Endodermal cell (in vitro differentiated cells): Measurements from ENCODE around the gene CHCHD10. TPM values are rescaled to one million over a fixed set of nuclear protein-coding genes. Genes with fewer than 3 reads are reported as not detected.
A peak's percentile ranks its signal among the peaks of the same experiment; 100 is the strongest.

Experiments used
- DNase-seq: peaks from one replicate; pipeline ENCODE4 v3.0.0-alpha.2; 2017
- H3K27ac ChIP-seq: 2 replicates; pipeline ENCODE4 v1.5.1; 2013; ENCODE audit warnings: mild to moderate bottlenecking, low read depth, low read length, moderate library complexity
- H3K27me3 ChIP-seq: 2 replicates; pipeline ENCODE4 v1.6.1; 2013; ENCODE audit warnings: mild to moderate bottlenecking, low read length, moderate library complexity; ENCODE audit not compliant: insufficient read depth, control insufficient read depth, poor library complexity, severe bottlenecking
- H3K36me3 ChIP-seq: 2 replicates; pipeline ENCODE4 v1.7.0; 2013; ENCODE audit warnings: mild to moderate bottlenecking, low read length, moderate library complexity; ENCODE audit not compliant: control insufficient read depth, insufficient read depth
- H3K4me1 ChIP-seq: one replicate; pipeline ENCODE4 v1.7.0; 2013; ENCODE audit warnings: low read length; ENCODE audit not compliant: control insufficient read depth, insufficient read depth
- H3K4me3 ChIP-seq: 2 replicates; pipeline ENCODE4 v1.5.1; 2013; ENCODE audit warnings: mild to moderate bottlenecking, low read length, moderate library complexity
- H3K9ac ChIP-seq: 2 replicates; pipeline ENCODE4 v1.6.1; 2013; ENCODE audit warnings: mild to moderate bottlenecking, low read length, moderate library complexity; ENCODE audit not compliant: poor library complexity, severe bottlenecking; ENCODE audit errors: extremely low read depth
- H3K9me3 ChIP-seq: 2 replicates; pipeline ENCODE4 v1.6.1; 2013; ENCODE audit warnings: mild to moderate bottlenecking, low read length, moderate library complexity; ENCODE audit not compliant: control insufficient read depth
- H3K27ac Mint-ChIP-seq: 2 replicates; pipeline ENCODE4 v1.8.0; 2020; ENCODE audit warnings: mixed read lengths
- H3K27me3 Mint-ChIP-seq: 2 replicates; pipeline ENCODE4 v1.8.0; 2021; ENCODE audit warnings: mild to moderate bottlenecking, mixed read lengths; ENCODE audit not compliant: insufficient read depth
- H3K36me3 Mint-ChIP-seq: 2 replicates; pipeline ENCODE4 v1.8.0; 2020; ENCODE audit warnings: low read depth, mixed read lengths
- H3K4me1 Mint-ChIP-seq: 2 replicates; pipeline ENCODE4 v1.8.0; 2020; ENCODE audit warnings: mixed read lengths
- H3K4me3 Mint-ChIP-seq: 2 replicates; pipeline ENCODE4 v1.8.0; 2020; ENCODE audit warnings: mild to moderate bottlenecking, moderate library complexity, mixed read lengths
- H3K9me3 Mint-ChIP-seq: 2 replicates; pipeline ENCODE4 v1.8.0; 2020; ENCODE audit warnings: mild to moderate bottlenecking, mixed read lengths
- WGBS, 2 experiments: methylation state at CpG; one replicate each; pipeline versions ENCODE4 v1.1.5 to v1.1.7; 2013; ENCODE audit warnings: missing lambda C conversion rate in 2 of 2, mixed read lengths in 1 of 2; ENCODE audit not compliant: insufficient coverage in 1 of 2, insufficient read length in 1 of 2; 5-methylcytosine and 5-hydroxymethylcytosine counted together
- total RNA-seq, 2 donors: library from RNA; stranded (reverse); fragmentation: NEBNext Ultra II Directional in 1 of 2; extraction: Animal tissue kit (Norgen Biotek cat#: 25700) in 1 of 2; gene quantifications; 2 replicates in 1 of 2; 3 replicates in 1 of 2; pipeline ENCODE4 v1.2.1, GENCODE V29; 2021
- TF ChIP-seq, protein P1 (sequence below): fragments of 200-600 bp; sonication (generic); conservative IDR thresholded peaks from 2 replicates; pipeline ENCODE4 v1.5.0; 2021; ENCODE audit warnings: antibody characterized with exemption, mild to moderate bottlenecking

Gene CHCHD10
- total RNA-seq, 2 donors from 2014 or later, result 76.1 to 103 TPM

DNA sequence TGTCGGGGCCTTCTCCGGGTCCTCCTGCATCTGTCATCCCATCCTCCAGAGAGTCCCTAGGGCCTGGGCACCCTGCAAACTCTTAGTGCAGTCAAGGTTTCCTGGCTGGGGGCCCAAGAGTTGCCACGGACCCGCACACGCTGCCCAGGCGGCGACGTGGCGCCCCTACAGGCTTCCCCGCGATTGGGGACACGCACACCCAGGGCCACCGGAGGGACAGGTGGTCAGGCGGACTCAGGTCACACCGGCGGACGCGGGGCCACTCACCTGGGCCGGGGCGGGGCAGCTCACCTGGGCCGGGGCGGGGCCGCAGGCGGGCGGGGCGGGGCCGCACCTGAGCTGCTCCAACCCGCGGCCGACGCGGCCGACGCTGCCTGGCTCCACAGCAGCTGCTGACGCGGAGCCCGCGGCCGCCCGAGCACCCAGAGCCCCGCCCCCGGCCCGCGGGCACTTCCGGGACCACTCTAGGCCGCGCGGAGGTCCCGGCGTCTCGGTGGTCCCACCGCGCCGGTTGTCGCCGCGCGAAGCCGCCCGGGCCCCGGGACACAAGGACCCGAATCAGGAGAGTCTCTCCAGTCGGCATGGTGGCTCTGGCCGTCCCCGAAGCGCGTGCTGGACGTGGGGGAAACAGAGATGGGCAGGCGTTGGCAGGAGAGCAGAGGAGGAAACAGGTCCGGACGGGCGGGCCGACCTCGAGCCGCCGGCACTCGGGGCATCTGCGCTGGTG is 16.9 kb downstream of the CHCHD10 start, which contains the start of gene ZNF70:
Gene ZNF70 (minus strand): TSS at position 399 of the 727 bp plus-strand sequence. CDS start 5,972 bp downstream, outside the sequence.
- Histone ChIP-seq H3K36me3 (no peaks in the 10 kb centered on the region), H3K4me1 (no peaks in the 10 kb centered on the region), H3K9ac (peak within 1 kb of the TSS; percentile 80), H3K27me3 (no peaks in the 10 kb centered on the region), H3K4me3 (peak within 1 kb of the TSS; percentile 93), H3K27ac (peak within 1 kb of the TSS; percentile 83), H3K9me3 (no peaks in the 10 kb centered on the region)
- no peaks in the 10 kb centered on the region for H3K9me3 Mint-ChIP-seq
- DNase-seq, result peak; percentile 96
- no peaks in the 10 kb centered on the region for H3K27me3 Mint-ChIP-seq
- WGBS, 2 experiments, result 0 to 3% methylated on average over 10 to 78 of the region's 78 CpGs
- H3K4me1 Mint-ChIP-seq, result peaks cover 10% of the 10 kb centered on the region
- TF ChIP-seq, protein P1, sequence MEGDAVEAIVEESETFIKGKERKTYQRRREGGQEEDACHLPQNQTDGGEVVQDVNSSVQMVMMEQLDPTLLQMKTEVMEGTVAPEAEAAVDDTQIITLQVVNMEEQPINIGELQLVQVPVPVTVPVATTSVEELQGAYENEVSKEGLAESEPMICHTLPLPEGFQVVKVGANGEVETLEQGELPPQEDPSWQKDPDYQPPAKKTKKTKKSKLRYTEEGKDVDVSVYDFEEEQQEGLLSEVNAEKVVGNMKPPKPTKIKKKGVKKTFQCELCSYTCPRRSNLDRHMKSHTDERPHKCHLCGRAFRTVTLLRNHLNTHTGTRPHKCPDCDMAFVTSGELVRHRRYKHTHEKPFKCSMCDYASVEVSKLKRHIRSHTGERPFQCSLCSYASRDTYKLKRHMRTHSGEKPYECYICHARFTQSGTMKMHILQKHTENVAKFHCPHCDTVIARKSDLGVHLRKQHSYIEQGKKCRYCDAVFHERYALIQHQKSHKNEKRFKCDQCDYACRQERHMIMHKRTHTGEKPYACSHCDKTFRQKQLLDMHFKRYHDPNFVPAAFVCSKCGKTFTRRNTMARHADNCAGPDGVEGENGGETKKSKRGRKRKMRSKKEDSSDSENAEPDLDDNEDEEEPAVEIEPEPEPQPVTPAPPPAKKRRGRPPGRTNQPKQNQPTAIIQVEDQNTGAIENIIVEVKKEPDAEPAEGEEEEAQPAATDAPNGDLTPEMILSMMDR, result peak; percentile 17
- peak within 1 kb of the TSS; percentile 91 for H3K27ac Mint-ChIP-seq
- peaks cover 5% of the 10 kb centered on the region for H3K36me3 Mint-ChIP-seq
- peak within 1 kb of the TSS; percentile 65 for H3K4me3 Mint-ChIP-seq

DNA sequence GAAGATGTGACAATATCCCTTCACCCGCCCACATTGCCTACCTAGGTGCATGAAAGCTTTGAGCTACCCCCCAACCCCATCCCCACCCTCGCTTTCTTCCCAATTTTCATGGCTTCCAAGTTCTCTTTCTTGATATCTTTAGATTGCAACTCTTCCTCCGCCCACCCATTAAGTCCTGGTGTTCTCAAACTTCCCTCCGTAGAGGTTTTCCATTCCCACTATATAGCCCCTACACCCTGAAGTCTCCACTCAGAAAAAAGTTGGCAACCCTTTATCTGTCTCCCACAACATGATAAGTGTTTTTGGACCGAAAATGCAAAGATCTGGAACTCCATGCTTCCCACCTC is 17.4 kb downstream of the CHCHD10 start:
- H3K9me3 ChIP-seq, result no peaks in the 10 kb centered on the region
- peak overlapping the region; percentile 55 for H3K9ac ChIP-seq
- peaks cover 10% of the 10 kb centered on the region for H3K4me1 Mint-ChIP-seq
- H3K27me3 Mint-ChIP-seq, result no peaks in the 10 kb centered on the region
- peak overlapping the region; percentile 65 for H3K4me3 Mint-ChIP-seq
- H3K27ac Mint-ChIP-seq, result peak overlapping the region; percentile 72
- peaks cover 11% of the 10 kb centered on the region for H3K36me3 Mint-ChIP-seq
- no peak for DNase-seq
- H3K4me1 ChIP-seq, result no peaks in the 10 kb centered on the region
- H3K27ac ChIP-seq, result no peak overlapping the region
- no peaks in the 10 kb centered on the region for H3K36me3 ChIP-seq
- H3K9me3 Mint-ChIP-seq, result no peaks in the 10 kb centered on the region
- 52 to 60% methylated on average over 5 of the region's 5 CpGs for WGBS, 2 experiments
- TF ChIP-seq, protein P1, result no peak
- H3K4me3 ChIP-seq, result peak overlapping the region; percentile 93
- no peaks in the 10 kb centered on the region for H3K27me3 ChIP-seq

DNA sequence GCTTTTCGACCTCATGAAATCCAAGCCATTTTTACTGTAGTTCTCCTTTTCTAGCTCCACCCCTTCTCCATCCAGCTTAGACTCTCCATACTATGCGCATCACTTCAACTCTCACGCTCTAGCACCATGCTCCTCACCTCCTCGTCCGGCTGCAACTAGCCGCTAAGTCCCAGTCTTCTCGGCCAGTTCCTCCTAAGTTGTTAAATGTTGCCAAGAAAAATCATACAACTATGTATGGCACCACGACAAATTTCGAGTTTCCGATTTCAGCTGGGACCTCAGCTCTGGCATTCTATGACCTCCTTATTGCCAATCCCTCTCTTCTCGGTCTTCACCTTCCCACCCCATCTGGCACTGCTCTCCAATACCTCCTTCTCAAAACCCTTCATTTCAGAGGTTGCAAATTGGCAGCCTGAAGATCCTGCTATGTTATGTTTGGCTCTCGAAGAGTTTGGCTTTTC is 17.9 kb downstream of the CHCHD10 start:
- Mint-ChIP-seq H3K9me3 (peaks cover 4% of the 10 kb centered on the region), H3K4me3 (peak overlapping the region; percentile 65), H3K4me1 (peaks cover 10% of the 10 kb centered on the region), H3K36me3 (peaks cover 15% of the 10 kb centered on the region), H3K27ac (no peak overlapping the region), H3K27me3 (no peaks in the 10 kb centered on the region)
- WGBS, 2 experiments, result 94 to 97% methylated on average over 12 of the region's 12 CpGs
- no peak overlapping the region for H3K27ac ChIP-seq
- H3K4me1 ChIP-seq, result no peaks in the 10 kb centered on the region
- peaks cover 4% of the 10 kb centered on the region for H3K36me3 ChIP-seq
- no peaks in the 10 kb centered on the region for H3K9me3 ChIP-seq
- no peak overlapping the region for H3K9ac ChIP-seq
- TF ChIP-seq, protein P1, result no peak
- H3K4me3 ChIP-seq, result peak overlapping the region; percentile 93
- no peaks in the 10 kb centered on the region for H3K27me3 ChIP-seq
- DNase-seq, result no peak
